ENCODE measurements around the gene CASZ1. TPM values are rescaled to one million over a fixed set of nuclear protein-coding genes. Genes with fewer than 3 reads are reported as not detected.

The CASZ1 gene
- total RNA-seq, 1 experiment from 2014 or later, result 11.7 TPM

DNA sequence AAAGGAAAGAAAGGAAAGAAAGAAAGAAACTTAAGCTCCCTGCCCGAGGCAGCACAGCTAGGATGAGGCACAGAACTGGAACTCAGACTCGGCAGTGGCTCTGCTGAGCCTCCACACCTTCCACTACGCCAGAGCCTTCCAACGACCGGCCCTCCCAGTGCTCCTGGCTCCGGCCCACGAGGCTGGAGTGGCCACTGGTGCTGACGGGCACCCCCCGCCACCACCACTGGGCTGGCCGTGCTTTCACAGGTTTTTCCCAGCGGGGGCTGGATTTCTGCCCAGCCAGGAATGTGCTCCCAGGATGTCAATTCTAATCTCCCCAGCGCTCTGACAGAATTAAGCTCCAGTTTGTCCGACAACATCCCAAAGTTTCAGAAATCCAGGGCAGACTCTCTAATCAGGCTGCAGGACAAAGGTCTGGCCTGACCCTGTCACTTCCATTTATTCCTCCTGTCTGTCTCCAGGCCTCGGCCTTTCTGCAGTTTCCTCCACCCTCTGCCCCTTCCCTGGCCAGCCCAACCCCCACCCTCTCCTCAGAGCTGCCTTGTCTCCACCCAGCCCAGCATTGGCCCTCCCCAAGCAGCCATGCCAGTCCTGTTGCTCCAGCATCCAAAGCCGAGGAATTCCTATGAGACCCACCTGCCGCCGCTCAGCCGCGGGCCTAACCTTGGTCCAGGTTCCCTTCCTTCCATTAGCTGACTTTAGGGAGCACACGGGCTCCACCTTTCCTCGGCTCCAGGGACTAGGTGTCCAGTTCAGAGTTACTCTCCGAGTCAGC lies 81.9 kb downstream of the CASZ1 start (continued):
- TF ChIP-seq, protein P1, sequence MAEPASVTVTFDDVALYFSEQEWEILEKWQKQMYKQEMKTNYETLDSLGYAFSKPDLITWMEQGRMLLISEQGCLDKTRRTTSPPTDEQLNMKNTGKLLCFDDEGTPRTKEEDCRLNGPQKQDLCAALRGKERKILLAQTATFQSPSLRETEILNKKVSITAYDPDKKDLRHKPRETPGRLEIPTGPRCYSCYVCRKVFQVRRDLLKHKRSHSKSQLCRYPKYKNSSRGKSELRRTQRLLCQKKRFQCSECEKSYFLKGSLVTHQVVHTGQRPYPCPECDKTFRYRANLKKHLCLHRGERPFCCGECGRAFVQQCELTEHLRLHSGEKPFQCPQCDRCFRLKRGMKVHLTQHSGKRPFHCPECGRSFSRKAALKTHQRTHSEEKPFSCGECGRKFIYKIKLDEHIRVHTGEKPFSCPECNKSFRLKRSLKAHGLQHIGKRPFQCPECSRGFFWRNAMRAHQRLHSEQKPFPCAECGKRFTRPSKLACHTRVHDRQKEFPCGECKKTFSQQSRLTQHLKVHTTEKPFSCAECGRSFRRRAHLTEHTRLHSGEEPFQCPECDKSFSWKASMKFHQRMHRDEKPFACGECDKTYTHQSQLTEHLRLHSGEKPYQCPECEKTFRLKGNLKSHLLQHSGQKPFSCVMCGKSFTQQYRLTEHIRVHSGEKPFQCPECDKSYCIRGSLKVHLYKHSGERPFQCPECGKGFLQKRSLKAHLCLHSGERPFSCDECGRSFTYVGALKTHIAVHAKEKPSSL (CRISPR knock-in tag; conservative IDR thresholded peaks at IDR 0.05), result no peak

DNA sequence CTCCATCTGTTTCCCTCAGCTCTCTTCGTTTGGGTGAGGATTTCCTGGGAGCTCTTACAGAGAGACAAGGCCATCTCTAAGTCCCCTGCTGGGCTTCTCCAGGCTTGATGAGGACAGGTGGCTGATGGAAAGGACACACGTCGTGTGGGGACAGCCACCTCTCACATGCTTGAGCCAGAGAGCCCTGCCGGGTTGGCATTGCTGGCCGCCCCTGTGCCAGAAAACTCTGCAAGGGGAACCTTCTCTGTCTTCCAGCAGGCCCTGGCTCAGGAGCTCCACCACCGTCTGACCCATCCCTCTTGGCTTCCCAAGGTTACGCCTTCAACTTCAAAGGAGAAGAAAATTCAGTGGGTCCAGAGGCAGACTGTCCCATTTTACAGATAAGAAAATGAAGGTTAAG lies 82.8 kb downstream of the CASZ1 start:
- H3K4me1 Mint-ChIP-seq, result peaks cover 30% of the 10 kb centered on the region
- no peak overlapping the region for H3K27ac Mint-ChIP-seq
- H3K36me3 Mint-ChIP-seq, result no peaks in the 10 kb centered on the region
- ChIA-PET CTCF (interaction anchor here (0.6 to 0.9 kb wide), 2 partner anchors 16 to 30 kb away, joined by 3 to 4 read pairs; no protein-coding TSS in a partner anchor), POLR2A (interaction anchor here (0.5 kb wide), 1 partner anchor 147 kb away, joined by 3 read pairs; no protein-coding TSS in a partner anchor)
- DNase-seq (ENCODE audit: low spot score) (no peak), ATAC-seq (no peak)
- H3K27me3 Mint-ChIP-seq (ENCODE audit: low read depth), result no peaks in the 10 kb centered on the region
- TF ChIP-seq GTF2I (CRISPR knock-in tag; conservative IDR thresholded peaks at IDR 0.05), result no peak
- TF ChIP-seq, protein P2, sequence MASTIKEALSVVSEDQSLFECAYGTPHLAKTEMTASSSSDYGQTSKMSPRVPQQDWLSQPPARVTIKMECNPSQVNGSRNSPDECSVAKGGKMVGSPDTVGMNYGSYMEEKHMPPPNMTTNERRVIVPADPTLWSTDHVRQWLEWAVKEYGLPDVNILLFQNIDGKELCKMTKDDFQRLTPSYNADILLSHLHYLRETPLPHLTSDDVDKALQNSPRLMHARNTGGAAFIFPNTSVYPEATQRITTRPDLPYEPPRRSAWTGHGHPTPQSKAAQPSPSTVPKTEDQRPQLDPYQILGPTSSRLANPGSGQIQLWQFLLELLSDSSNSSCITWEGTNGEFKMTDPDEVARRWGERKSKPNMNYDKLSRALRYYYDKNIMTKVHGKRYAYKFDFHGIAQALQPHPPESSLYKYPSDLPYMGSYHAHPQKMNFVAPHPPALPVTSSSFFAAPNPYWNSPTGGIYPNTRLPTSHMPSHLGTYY (CRISPR knock-in tag; IDR thresholded peaks at IDR 0.05), result no peak
- TF ChIP-seq ZNF512 (CRISPR knock-in tag; IDR thresholded peaks at IDR 0.05; ENCODE audit: borderline replicate concordance), result no peak
- TF ChIP-seq JAZF1 (CRISPR knock-in tag; IDR thresholded peaks at IDR 0.05), result no peak
- no peak for TF ChIP-seq TP53 (CRISPR knock-in tag; IDR thresholded peaks at IDR 0.05)
- TF ChIP-seq CREM (CRISPR knock-in tag; IDR thresholded peaks at IDR 0.05), result no peak
- TF ChIP-seq TCF7 (CRISPR knock-in tag; IDR thresholded peaks at IDR 0.05; ENCODE audit: low read depth), result no peak
- TF ChIP-seq, protein P3, sequence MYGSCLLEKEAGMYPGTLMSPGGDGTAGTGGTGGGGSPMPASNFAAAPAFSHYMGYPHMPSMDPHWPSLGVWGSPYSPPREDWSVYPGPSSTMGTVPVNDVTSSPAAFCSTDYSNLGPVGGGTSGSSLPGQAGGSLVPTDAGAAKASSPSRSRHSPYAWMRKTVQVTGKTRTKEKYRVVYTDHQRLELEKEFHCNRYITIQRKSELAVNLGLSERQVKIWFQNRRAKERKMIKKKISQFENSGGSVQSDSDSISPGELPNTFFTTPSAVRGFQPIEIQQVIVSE (CRISPR knock-in tag; IDR thresholded peaks at IDR 0.05; ENCODE audit: borderline replicate concordance), result no peak
- TF ChIP-seq USF1 (CRISPR knock-in tag; IDR thresholded peaks at IDR 0.05), result no peak
- no peak for TF ChIP-seq PREB (CRISPR knock-in tag; IDR thresholded peaks at IDR 0.05; ENCODE audit: borderline replicate concordance)
- TF ChIP-seq IRF2 (CRISPR knock-in tag; IDR thresholded peaks at IDR 0.05; ENCODE audit: borderline replicate concordance, low read depth), result no peak
- no peaks in the 10 kb centered on the region for H3K9me3 Mint-ChIP-seq
- no peak overlapping the region for H3K4me3 Mint-ChIP-seq

- CTCF ChIA-PET, result no interaction called here
- DNase-seq (ENCODE audit: low spot score) (no peak), ATAC-seq (no peak)
- no peak overlapping the region for H3K27ac Mint-ChIP-seq
- H3K9me3 Mint-ChIP-seq, result no peaks in the 10 kb centered on the region
- no peaks in the 10 kb centered on the region for H3K27me3 Mint-ChIP-seq (ENCODE audit: low read depth)
- POLR2A ChIA-PET, result no interaction called here
- TF ChIP-seq E2F4 (CRISPR knock-in tag; IDR thresholded peaks at IDR 0.05; ENCODE audit: borderline replicate concordance, low read depth), result no peak
- no peak overlapping the region for H3K4me3 Mint-ChIP-seq
- no peaks in the 10 kb centered on the region for H3K36me3 Mint-ChIP-seq
- peaks cover 36% of the 10 kb centered on the region for H3K4me1 Mint-ChIP-seq
Observed at GRCh38 chr1:10712568-10713362, 83.7 kb downstream of the CASZ1 start.

All from WTC11 (cell line).